ENCODE results near the gene FBN3.

FBN3 gene

GRCh38 chr19:8020681-8021080 is 128.7 kb downstream of the FBN3 start:
- no peak for DNase-seq (ENCODE audit: low spot score)

DNA sequence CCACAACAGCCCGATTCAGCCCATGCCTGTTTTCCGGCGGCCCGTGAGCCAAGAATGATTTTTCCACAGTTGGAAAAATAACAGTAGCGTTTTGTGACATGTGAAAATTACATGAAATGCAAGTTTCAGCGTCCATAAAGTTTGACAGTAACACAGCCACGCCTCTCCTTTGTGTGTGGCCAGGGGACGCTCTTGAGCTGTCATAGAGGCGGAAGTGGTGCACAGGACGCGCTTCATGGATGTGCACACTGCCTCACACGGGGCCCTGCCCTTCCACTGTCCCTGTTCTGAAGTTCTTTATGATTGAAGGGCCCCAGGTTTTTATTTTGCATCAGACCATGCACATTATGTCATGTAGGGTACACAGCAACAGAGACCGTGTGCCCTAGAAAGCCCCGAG is 131.6 kb downstream of the FBN3 start:
- peak; percentile 17 for DNase-seq (ENCODE audit: low spot score)
